ENCODE measurements around the gene LDLR.

DNA sequence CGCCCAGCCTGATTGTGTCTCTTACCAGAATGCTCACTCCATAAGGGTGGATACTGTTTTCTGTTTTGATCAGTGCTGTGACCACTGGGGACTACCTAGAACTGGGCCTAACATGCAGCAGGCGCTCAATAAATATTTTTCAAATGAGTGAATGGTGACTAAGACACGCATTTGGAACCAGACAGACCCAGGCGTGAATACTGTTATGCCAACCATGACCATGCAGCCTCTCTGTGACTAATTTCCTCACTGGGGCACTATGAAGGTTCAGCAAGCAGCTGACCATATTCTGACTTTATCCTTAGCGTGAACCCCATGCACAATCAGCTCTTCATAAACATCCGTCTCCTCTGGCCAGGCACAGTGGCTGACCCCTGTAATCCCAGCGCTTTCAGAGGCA, 79.3 kb downstream of the LDLR start:
- TF ChIP-seq, protein P1, sequence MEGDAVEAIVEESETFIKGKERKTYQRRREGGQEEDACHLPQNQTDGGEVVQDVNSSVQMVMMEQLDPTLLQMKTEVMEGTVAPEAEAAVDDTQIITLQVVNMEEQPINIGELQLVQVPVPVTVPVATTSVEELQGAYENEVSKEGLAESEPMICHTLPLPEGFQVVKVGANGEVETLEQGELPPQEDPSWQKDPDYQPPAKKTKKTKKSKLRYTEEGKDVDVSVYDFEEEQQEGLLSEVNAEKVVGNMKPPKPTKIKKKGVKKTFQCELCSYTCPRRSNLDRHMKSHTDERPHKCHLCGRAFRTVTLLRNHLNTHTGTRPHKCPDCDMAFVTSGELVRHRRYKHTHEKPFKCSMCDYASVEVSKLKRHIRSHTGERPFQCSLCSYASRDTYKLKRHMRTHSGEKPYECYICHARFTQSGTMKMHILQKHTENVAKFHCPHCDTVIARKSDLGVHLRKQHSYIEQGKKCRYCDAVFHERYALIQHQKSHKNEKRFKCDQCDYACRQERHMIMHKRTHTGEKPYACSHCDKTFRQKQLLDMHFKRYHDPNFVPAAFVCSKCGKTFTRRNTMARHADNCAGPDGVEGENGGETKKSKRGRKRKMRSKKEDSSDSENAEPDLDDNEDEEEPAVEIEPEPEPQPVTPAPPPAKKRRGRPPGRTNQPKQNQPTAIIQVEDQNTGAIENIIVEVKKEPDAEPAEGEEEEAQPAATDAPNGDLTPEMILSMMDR (conservative IDR thresholded peaks at IDR 0.05; ENCODE audit: low read depth, low read length): no peak
- TF ChIP-seq EZH2 (IDR thresholded peaks at IDR 0.05; ENCODE audit: borderline replicate concordance, low read depth, low read length, poor library complexity, severe bottlenecking): no peak

Measured in A673 (cell line).